ENCODE data around the gene SIAH3. TPM values are rescaled to one million over a fixed set of nuclear protein-coding genes. Genes with fewer than 3 reads are reported as not detected.
A peak's percentile ranks its signal among the peaks of the same experiment; 100 is the strongest.
"Not testable (repeated sequence)": the region's sequence is repeated elsewhere in the genome, so short reads cannot be mapped to it uniquely, and the experiment has no call there.

The SIAH3 gene
- total and polyA plus RNA-seq, 4 donors: 3.5 to 15.1 (median 12.4) TPM

- H3K36me3 ChIP-seq (ENCODE audit: control insufficient read depth, insufficient read depth, low read length): no peaks in the 10 kb centered on the region
- H3K4me1 ChIP-seq (ENCODE audit: control insufficient read depth, insufficient read depth, low read length): no peaks in the 10 kb centered on the region
- H3K27ac ChIP-seq (ENCODE audit: low read depth, low read length): no peak overlapping the region
- no peaks in the 10 kb centered on the region for H3K9me3 ChIP-seq (ENCODE audit: control insufficient read depth, insufficient read depth, low read length)
- H3K27me3 ChIP-seq (ENCODE audit: control insufficient read depth, insufficient read depth, low read length): no peaks in the 10 kb centered on the region
- WGBS (ENCODE audit: insufficient coverage): 60% methylated on average over 1 of the region's 1 CpG
- no peak for DNase-seq (ENCODE audit: low read depth in 4 of 6, low spot score in 6 of 6)
- H3K4me3 ChIP-seq (ENCODE audit: low read depth, low read length): no peak overlapping the region
Measured at GRCh38 chr13:45882626-45883025, 31.1 kb upstream of the SIAH3 start.

DNA sequence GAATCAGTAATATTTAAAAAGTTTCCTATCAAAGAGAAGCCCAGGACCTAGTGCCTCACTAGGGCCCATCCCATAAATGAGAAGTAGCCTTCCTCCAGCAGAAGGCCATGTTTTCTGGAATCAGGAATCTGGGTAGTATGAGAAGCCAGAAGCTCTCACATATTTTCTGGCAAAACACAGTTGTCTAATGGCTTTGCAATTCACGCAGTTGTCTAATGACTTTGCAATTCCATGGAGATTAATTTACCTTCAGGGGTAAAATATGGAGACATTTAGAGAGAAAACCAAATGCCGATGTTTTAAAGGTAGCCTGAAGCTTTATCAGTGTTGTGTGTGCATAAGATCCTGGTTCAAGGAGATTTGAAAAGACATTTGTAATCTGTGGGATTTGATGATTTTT, 29.8 kb upstream of the SIAH3 start:
- peak in 1 of 6 donors; percentile 70 for DNase-seq (ENCODE audit: low read depth in 4 of 6, low spot score in 6 of 6)
- Histone ChIP-seq H3K9me3 (ENCODE audit: control insufficient read depth, insufficient read depth, low read length) (no peaks in the 10 kb centered on the region), H3K27me3 (ENCODE audit: control insufficient read depth, insufficient read depth, low read length) (no peaks in the 10 kb centered on the region), H3K27ac (ENCODE audit: low read depth, low read length) (no peak overlapping the region), H3K36me3 (ENCODE audit: control insufficient read depth, insufficient read depth, low read length) (no peaks in the 10 kb centered on the region), H3K4me3 (ENCODE audit: low read depth, low read length) (no peak overlapping the region), H3K4me1 (ENCODE audit: control insufficient read depth, insufficient read depth, low read length) (no peaks in the 10 kb centered on the region)
- 51% methylated on average over 2 of the region's 2 CpGs for WGBS (ENCODE audit: insufficient coverage)

GRCh38 chr13:45880242-45880641, 28.7 kb upstream of the SIAH3 start:
- Histone ChIP-seq H3K4me1 (ENCODE audit: control insufficient read depth, insufficient read depth, low read length) (no peaks in the 10 kb centered on the region), H3K4me3 (ENCODE audit: low read depth, low read length) (no peak overlapping the region), H3K27me3 (ENCODE audit: control insufficient read depth, insufficient read depth, low read length) (no peaks in the 10 kb centered on the region), H3K36me3 (ENCODE audit: control insufficient read depth, insufficient read depth, low read length) (no peaks in the 10 kb centered on the region), H3K27ac (ENCODE audit: low read depth, low read length) (no peak overlapping the region), H3K9me3 (ENCODE audit: control insufficient read depth, insufficient read depth, low read length) (no peaks in the 10 kb centered on the region)
- DNase-seq (ENCODE audit: low read depth in 4 of 6, low spot score in 6 of 6): no peak
- no CpG with 5 or more reads among the region's 2 CpGs for WGBS (ENCODE audit: insufficient coverage)

- 41% methylated on average over 5 of the region's 5 CpGs for WGBS (ENCODE audit: insufficient coverage)
- H3K27me3 ChIP-seq (ENCODE audit: control insufficient read depth, insufficient read depth, low read length): no peaks in the 10 kb centered on the region
- no peaks in the 10 kb centered on the region for H3K9me3 ChIP-seq (ENCODE audit: control insufficient read depth, insufficient read depth, low read length)
- no peaks in the 10 kb centered on the region for H3K4me1 ChIP-seq (ENCODE audit: control insufficient read depth, insufficient read depth, low read length)
- peak in 2 of 6 donors; percentile 51 to 53 for DNase-seq (ENCODE audit: low read depth in 4 of 6, low spot score in 6 of 6)
- no peaks in the 10 kb centered on the region for H3K36me3 ChIP-seq (ENCODE audit: control insufficient read depth, insufficient read depth, low read length)
- H3K4me3 ChIP-seq (ENCODE audit: low read depth, low read length): no peak overlapping the region
- no peak overlapping the region for H3K27ac ChIP-seq (ENCODE audit: low read depth, low read length)
Measured at GRCh38 chr13:45879666-45880065, 28.1 kb upstream of the SIAH3 start.

- Histone ChIP-seq H3K4me3 (ENCODE audit: low read depth, low read length) (no peak overlapping the region), H3K27ac (ENCODE audit: low read depth, low read length) (no peak overlapping the region), H3K36me3 (ENCODE audit: control insufficient read depth, insufficient read depth, low read length) (no peaks in the 10 kb centered on the region), H3K9me3 (ENCODE audit: control insufficient read depth, insufficient read depth, low read length) (no peaks in the 10 kb centered on the region), H3K27me3 (ENCODE audit: control insufficient read depth, insufficient read depth, low read length) (no peaks in the 10 kb centered on the region), H3K4me1 (ENCODE audit: control insufficient read depth, insufficient read depth, low read length) (no peaks in the 10 kb centered on the region)
- WGBS (ENCODE audit: insufficient coverage): 95% methylated on average over 4 of the region's 5 CpGs
- no peak for DNase-seq (ENCODE audit: low read depth in 4 of 6, low spot score in 6 of 6)
Measured at GRCh38 chr13:45878966-45879365, 27.4 kb upstream of the SIAH3 start.

DNA sequence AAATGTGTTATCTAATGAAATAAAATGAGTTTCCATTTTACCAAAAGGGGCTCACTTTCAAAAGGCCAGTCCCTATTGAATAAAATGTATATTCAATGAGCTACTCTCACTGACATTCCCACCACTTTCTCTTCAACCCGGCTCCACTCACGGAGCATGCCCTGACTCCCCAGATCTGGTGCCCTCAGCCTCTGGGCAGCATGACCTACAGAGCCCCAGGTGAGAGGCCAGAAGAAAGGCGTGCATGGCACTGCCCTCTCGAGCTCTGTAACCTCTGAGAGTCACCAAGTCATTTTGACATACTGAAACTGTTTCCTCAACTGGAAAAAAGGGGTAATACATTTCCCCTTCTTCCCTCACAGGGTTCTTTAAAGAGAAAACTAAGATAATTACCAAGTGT, 25.2 kb upstream of the SIAH3 start:
- no peaks in the 10 kb centered on the region for H3K36me3 ChIP-seq (ENCODE audit: control insufficient read depth, insufficient read depth, low read length)
- no peaks in the 10 kb centered on the region for H3K9me3 ChIP-seq (ENCODE audit: control insufficient read depth, insufficient read depth, low read length)
- H3K4me1 ChIP-seq (ENCODE audit: control insufficient read depth, insufficient read depth, low read length): no peaks in the 10 kb centered on the region
- no peak for DNase-seq (ENCODE audit: low read depth in 4 of 6, low spot score in 6 of 6)
- 96% methylated on average over 4 of the region's 4 CpGs for WGBS (ENCODE audit: insufficient coverage)
- no peaks in the 10 kb centered on the region for H3K27me3 ChIP-seq (ENCODE audit: control insufficient read depth, insufficient read depth, low read length)
- H3K27ac ChIP-seq (ENCODE audit: low read depth, low read length): no peak overlapping the region
- no peak overlapping the region for H3K4me3 ChIP-seq (ENCODE audit: low read depth, low read length)

- no peak overlapping the region for H3K27ac ChIP-seq (ENCODE audit: low read depth, low read length)
- no peaks in the 10 kb centered on the region for H3K9me3 ChIP-seq (ENCODE audit: control insufficient read depth, insufficient read depth, low read length)
- DNase-seq (ENCODE audit: low read depth in 4 of 6, low spot score in 6 of 6): no peak
- no peaks in the 10 kb centered on the region for H3K36me3 ChIP-seq (ENCODE audit: control insufficient read depth, insufficient read depth, low read length)
- H3K4me3 ChIP-seq (ENCODE audit: low read depth, low read length): no peak overlapping the region
- H3K27me3 ChIP-seq (ENCODE audit: control insufficient read depth, insufficient read depth, low read length): no peaks in the 10 kb centered on the region
- H3K4me1 ChIP-seq (ENCODE audit: control insufficient read depth, insufficient read depth, low read length): no peaks in the 10 kb centered on the region
- 95% methylated on average over 9 of the region's 9 CpGs for WGBS (ENCODE audit: insufficient coverage)
Measured at GRCh38 chr13:45875951-45876350, 24.4 kb upstream of the SIAH3 start.

- Histone ChIP-seq H3K4me1 (ENCODE audit: control insufficient read depth, insufficient read depth, low read length) (no peaks in the 10 kb centered on the region), H3K27me3 (ENCODE audit: control insufficient read depth, insufficient read depth, low read length) (no peaks in the 10 kb centered on the region), H3K36me3 (ENCODE audit: control insufficient read depth, insufficient read depth, low read length) (no peaks in the 10 kb centered on the region), H3K9me3 (ENCODE audit: control insufficient read depth, insufficient read depth, low read length) (no peaks in the 10 kb centered on the region), H3K27ac (ENCODE audit: low read depth, low read length) (no peak overlapping the region), H3K4me3 (ENCODE audit: low read depth, low read length) (no peak overlapping the region)
- no peak for DNase-seq (ENCODE audit: low read depth in 4 of 6, low spot score in 6 of 6)
- 59% methylated on average over 4 of the region's 8 CpGs for WGBS (ENCODE audit: insufficient coverage)
Measured at GRCh38 chr13:45873491-45874325, 22.2 kb upstream of the SIAH3 start.

DNA sequence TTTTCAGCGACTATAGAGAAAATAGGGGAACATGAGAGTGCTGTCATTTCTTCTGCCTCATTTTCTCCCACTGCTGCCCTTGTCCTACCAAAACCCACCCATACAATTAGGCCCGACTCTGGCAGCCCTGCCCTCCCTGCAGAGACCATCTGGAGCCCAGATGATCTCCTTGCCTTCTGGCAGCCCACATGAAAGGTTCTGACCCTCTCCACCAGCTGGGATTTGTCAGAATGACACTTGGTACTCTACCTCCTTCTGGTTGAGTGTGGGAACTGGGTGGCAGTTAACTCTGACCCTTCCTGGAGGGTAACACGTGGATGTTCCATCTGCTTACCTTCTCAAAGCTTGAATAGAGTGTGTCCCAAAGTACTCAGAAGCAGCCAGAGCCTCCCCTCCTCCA, 21.0 kb upstream of the SIAH3 start:
- no peaks in the 10 kb centered on the region for H3K4me1 ChIP-seq (ENCODE audit: control insufficient read depth, insufficient read depth, low read length)
- 83% methylated on average over 1 of the region's 3 CpGs for WGBS (ENCODE audit: insufficient coverage)
- DNase-seq (ENCODE audit: low read depth in 4 of 6, low spot score in 6 of 6): no peak

GRCh38 chr13:45871201-45871600, 19.6 kb upstream of the SIAH3 start:
- 73% methylated on average over 5 of the region's 6 CpGs for WGBS (ENCODE audit: insufficient coverage)
- H3K4me3 ChIP-seq (ENCODE audit: low read depth, low read length); H3K9me3 ChIP-seq (ENCODE audit: control insufficient read depth, insufficient read depth, low read length); H3K27ac ChIP-seq (ENCODE audit: low read depth, low read length); H3K36me3 ChIP-seq (ENCODE audit: control insufficient read depth, insufficient read depth, low read length); H3K4me1 ChIP-seq (ENCODE audit: control insufficient read depth, insufficient read depth, low read length); H3K27me3 ChIP-seq (ENCODE audit: control insufficient read depth, insufficient read depth, low read length); DNase-seq (ENCODE audit: low read depth in 4 of 6, low spot score in 6 of 6): not testable (repeated sequence)

More for the DNA sequence above, 21.0 kb upstream of the SIAH3 start:
- Histone ChIP-seq H3K9me3 (ENCODE audit: control insufficient read depth, insufficient read depth, low read length) (no peaks in the 10 kb centered on the region), H3K36me3 (ENCODE audit: control insufficient read depth, insufficient read depth, low read length) (no peaks in the 10 kb centered on the region), H3K27ac (ENCODE audit: low read depth, low read length) (no peak overlapping the region), H3K27me3 (ENCODE audit: control insufficient read depth, insufficient read depth, low read length) (no peaks in the 10 kb centered on the region), H3K4me3 (ENCODE audit: low read depth, low read length) (no peak overlapping the region)

Data from spinal cord (tissue), 10 donors.